MCF 10A (cell line): ENCODE data around the gene TMEFF2. TPM values are rescaled to one million over a fixed set of nuclear protein-coding genes. Genes with fewer than 3 reads are reported as not detected.
A peak's percentile ranks its signal among the peaks of the same experiment; 100 is the strongest.

Source experiments
- BruUV-seq: library from RNA; stranded (reverse); fragments of 400-500 nt; replicated peaks from 2 replicates; lab custom pipeline; 2021; lab: Mats Ljungman, UMichigan
- CTCF ChIA-PET: fragments of 300-600 bp; sonication (Branson Sonifier 250); formaldehyde crosslinking; extraction: SDS; loops from one replicate; lab custom pipeline; 2021; ENCODE audit warnings: antibody characterized with exemption, inconsistent platforms; lab: Yijun Ruan, JAX
- POLR2A ChIA-PET: fragments of 300-600, 350-650 bp; sonication (Branson Sonifier 250); formaldehyde crosslinking; extraction: SDS; loops from one replicate; lab custom pipeline; 2020; ENCODE audit warnings: antibody characterized with exemption, inconsistent platforms; lab: Yijun Ruan, JAX
- DNase-seq: peaks from one replicate; pipeline ENCODE4 v3.0.0-alpha.2; 2018; ENCODE audit not compliant: unreplicated experiment
- H3K27ac Mint-ChIP-seq: one replicate; pipeline ENCODE4 v1.8.0; 2022; ENCODE audit warnings: mild to moderate bottlenecking, low read depth, mixed read lengths; ENCODE audit not compliant: unreplicated experiment
- H3K27me3 Mint-ChIP-seq: one replicate; pipeline ENCODE4 v1.8.0; 2022; ENCODE audit warnings: mixed read lengths; ENCODE audit not compliant: insufficient read depth, unreplicated experiment
- H3K36me3 Mint-ChIP-seq: one replicate; pipeline ENCODE4 v1.8.0; 2022; ENCODE audit warnings: mild to moderate bottlenecking, moderate library complexity, mixed read lengths; ENCODE audit not compliant: insufficient read depth, unreplicated experiment
- H3K4me1 Mint-ChIP-seq: one replicate; pipeline ENCODE4 v1.8.0; 2022; ENCODE audit warnings: mixed read lengths; ENCODE audit not compliant: insufficient read depth, unreplicated experiment
- H3K4me3 Mint-ChIP-seq: one replicate; pipeline ENCODE4 v1.8.0; 2022; ENCODE audit warnings: mild to moderate bottlenecking, moderate library complexity, mixed read lengths; ENCODE audit not compliant: unreplicated experiment
- H3K9me3 Mint-ChIP-seq: one replicate; pipeline ENCODE4 v1.8.0; 2022; ENCODE audit warnings: mixed read lengths; ENCODE audit not compliant: unreplicated experiment
- CTCF ChIP-seq: fragments of 200-600 bp; IDR thresholded peaks from one replicate; pipeline ENCODE4 v1.8.0; 2022; ENCODE audit warnings: antibody characterized with exemption, mild to moderate bottlenecking; ENCODE audit not compliant: unreplicated experiment
- intact Hi-C: fragments of 100-400 bp; cut with micrococcal nuclease; formaldehyde crosslinking; loops from 2 replicates; pipeline ENCODE4 v1.14.1; 2022
- total RNA-seq: library from RNA; stranded (reverse); gene quantifications from 2 replicates; pipeline ENCODE4 v1.2.3, GENCODE V29; 2022

TMEFF2 gene
- total RNA-seq, 1 experiment from 2014 or later = not detected

- ChIA-PET CTCF (interaction anchor here (0.7 to 1.1 kb wide), 3 partner anchors 35 to 559 kb away, joined by 3 to 5 read pairs (median 3); no protein-coding TSS in a partner anchor), POLR2A (no interaction called here)
- BruUV-seq = no TSS peak
- intact Hi-C loops = no loop called here
- Mint-ChIP-seq H3K4me3 (no peak overlapping the region), H3K27me3 (no peaks in the 10 kb centered on the region), H3K9me3 (no peaks in the 10 kb centered on the region), H3K27ac (no peak overlapping the region), H3K4me1 (peaks cover 4% of the 10 kb centered on the region), H3K36me3 (no peaks in the 10 kb centered on the region)
- no peak for TF ChIP-seq CTCF
- DNase-seq = no peak
Measured at GRCh38 chr2:192128655-192129054, 66.1 kb downstream of the TMEFF2 start.

GRCh38 chr2:192127434-192127833 lies 67.3 kb downstream of the TMEFF2 start:
- ChIA-PET POLR2A (interaction anchor here (1.2 kb wide), 1 partner anchor 14 kb away, joined by 4 read pairs; no protein-coding TSS in a partner anchor), CTCF (interaction anchor here (1.1 kb wide), 1 partner anchor 315 kb away, joined by 3 read pairs; no protein-coding TSS in a partner anchor)
- Mint-ChIP-seq H3K4me1 (peaks cover 4% of the 10 kb centered on the region), H3K9me3 (no peaks in the 10 kb centered on the region), H3K27me3 (no peaks in the 10 kb centered on the region), H3K36me3 (no peaks in the 10 kb centered on the region), H3K27ac (no peak overlapping the region), H3K4me3 (no peak overlapping the region)
- TF ChIP-seq CTCF = no peak
- peak; percentile 3 for DNase-seq
- intact Hi-C loops = no loop called here
- no TSS peak for BruUV-seq

- POLR2A ChIA-PET = interaction anchor here (1.2 kb wide), 1 partner anchor 14 kb away, joined by 4 read pairs; no protein-coding TSS in a partner anchor
- H3K27ac Mint-ChIP-seq = no peak overlapping the region
- BruUV-seq = no TSS peak
- no peaks in the 10 kb centered on the region for H3K9me3 Mint-ChIP-seq
- intact Hi-C loops = no loop called here
- no peak for TF ChIP-seq CTCF
- H3K4me1 Mint-ChIP-seq = peaks cover 4% of the 10 kb centered on the region
- no peak overlapping the region for H3K4me3 Mint-ChIP-seq
- H3K36me3 Mint-ChIP-seq = no peaks in the 10 kb centered on the region
- DNase-seq = no peak
- no peaks in the 10 kb centered on the region for H3K27me3 Mint-ChIP-seq
- CTCF ChIA-PET = interaction anchor here (1.1 kb wide), 1 partner anchor 315 kb away, joined by 3 read pairs; no protein-coding TSS in a partner anchor
Measured at GRCh38 chr2:192126912-192127311, 67.8 kb downstream of the TMEFF2 start.

- no peak for DNase-seq
- CTCF ChIA-PET = interaction anchor here (1.1 kb wide), 1 partner anchor 314 kb away, joined by 3 read pairs; no protein-coding TSS in a partner anchor
- intact Hi-C loops = no loop called here
- Mint-ChIP-seq H3K4me1 (peaks cover 4% of the 10 kb centered on the region), H3K4me3 (no peak overlapping the region), H3K27me3 (no peaks in the 10 kb centered on the region), H3K36me3 (no peaks in the 10 kb centered on the region), H3K27ac (no peak overlapping the region), H3K9me3 (no peaks in the 10 kb centered on the region)
- POLR2A ChIA-PET = interaction anchor here (1.2 kb wide), 1 partner anchor 15 kb away, joined by 4 read pairs; no protein-coding TSS in a partner anchor
- BruUV-seq = no TSS peak
- TF ChIP-seq CTCF = no peak
Measured at GRCh38 chr2:192126426-192126825, 68.3 kb downstream of the TMEFF2 start.
